Measurements from ENCODE around the gene PAK4.
"Not testable (repeated sequence)": the region's sequence is repeated elsewhere in the genome, so short reads cannot be mapped to it uniquely, and the experiment has no call there.

Gene PAK4

GRCh38 chr19:39128516-39129079 lies 3.0 kb downstream of the PAK4 start:
- no peak for DNase-seq (ENCODE audit: extremely low read depth in 1 of 2, low read depth in 1 of 2)

- DNase-seq (ENCODE audit: extremely low read depth in 1 of 2, low read depth in 1 of 2): no peak
These were observed 3.5 kb downstream of the PAK4 start for GRCh38 chr19:39129116-39129515.

GRCh38 chr19:39130337-39131254 lies 5.0 kb downstream of the PAK4 start:
- no peak for DNase-seq (ENCODE audit: extremely low read depth in 1 of 2, low read depth in 1 of 2)

- DNase-seq (ENCODE audit: extremely low read depth in 1 of 2, low read depth in 1 of 2): no peak
These were observed 5.7 kb downstream of the PAK4 start for GRCh38 chr19:39131255-39131755.

- peak in 1 of 2 donors; percentile 15 for DNase-seq (ENCODE audit: extremely low read depth in 1 of 2, low read depth in 1 of 2)
These were observed 6.9 kb downstream of the PAK4 start for GRCh38 chr19:39132344-39132969.

- DNase-seq (ENCODE audit: extremely low read depth in 1 of 2, low read depth in 1 of 2): no peak
These were observed 8.1 kb downstream of the PAK4 start for GRCh38 chr19:39133431-39134270.

- no peak for DNase-seq (ENCODE audit: extremely low read depth in 1 of 2, low read depth in 1 of 2)
These were observed 10.1 kb downstream of the PAK4 start for GRCh38 chr19:39135701-39136100.

GRCh38 chr19:39136225-39136940 lies 10.8 kb downstream of the PAK4 start:
- no peak for DNase-seq (ENCODE audit: extremely low read depth in 1 of 2, low read depth in 1 of 2)

- no peak for DNase-seq (ENCODE audit: extremely low read depth in 1 of 2, low read depth in 1 of 2)
These were observed 11.5 kb downstream of the PAK4 start for GRCh38 chr19:39137131-39137530.

GRCh38 chr19:39138221-39139211 lies 12.9 kb downstream of the PAK4 start:
- no peak for DNase-seq (ENCODE audit: extremely low read depth in 1 of 2, low read depth in 1 of 2)

GRCh38 chr19:39139305-39139874 lies 13.8 kb downstream of the PAK4 start:
- no peak for DNase-seq (ENCODE audit: extremely low read depth in 1 of 2, low read depth in 1 of 2)

- no peak for DNase-seq (ENCODE audit: extremely low read depth in 1 of 2, low read depth in 1 of 2)
These were observed 14.4 kb downstream of the PAK4 start for GRCh38 chr19:39139971-39140453.

GRCh38 chr19:39140594-39140993 lies 15.0 kb downstream of the PAK4 start:
- DNase-seq (ENCODE audit: extremely low read depth in 1 of 2, low read depth in 1 of 2): no peak

GRCh38 chr19:39141929-39142328 lies 16.3 kb downstream of the PAK4 start:
- DNase-seq (ENCODE audit: extremely low read depth in 1 of 2, low read depth in 1 of 2): no peak

GRCh38 chr19:39142630-39143029 lies 17.0 kb downstream of the PAK4 start:
- no peak for DNase-seq (ENCODE audit: extremely low read depth in 1 of 2, low read depth in 1 of 2)

- not testable (repeated sequence) for DNase-seq (ENCODE audit: extremely low read depth in 1 of 2, low read depth in 1 of 2)
These were observed 18.2 kb downstream of the PAK4 start for GRCh38 chr19:39143757-39144289.

GRCh38 chr19:39144290-39145071 lies 18.9 kb downstream of the PAK4 start:
- no peak for DNase-seq (ENCODE audit: extremely low read depth in 1 of 2, low read depth in 1 of 2)

Measured in stimulated activated CD8-positive, alpha-beta memory T cell treated with anti-CD3 and anti-CD28 coated beads, Interleukin-7, amount 100 ng/mL, for 48 hours (primary cell).